Left lung (tissue), 10 donors: ENCODE measurements around the gene PLXDC1. TPM values are rescaled to one million over a fixed set of nuclear protein-coding genes. Genes with fewer than 3 reads are reported as not detected.

ENCODE experiments used
- ATAC-seq: fragments of 200-7000 bp; cut with Tn5 transposase; one replicate; pipeline ENCODE4 v1.9.1; 2020; ENCODE audit warnings: moderate library complexity
- DNase-seq, 4 donors: peaks; one replicate each; pipeline ENCODE4 v3.0.0-alpha.2; 2013 to 2020
- H3K27ac ChIP-seq, 2 donors: fragments of 200-600 bp; sonication (generic) in 1 of 2; one replicate each; pipeline versions ENCODE4 v1.5.0 to v1.8.0; 2020 to 2021
- H3K27me3 ChIP-seq, 2 donors: fragments of 200-600 bp; sonication (generic) in 1 of 2; one replicate each; pipeline versions ENCODE4 v1.5.0 to v1.8.0; 2020 to 2021
- H3K36me3 ChIP-seq, 2 donors: fragments of 200-600 bp; sonication (generic) in 1 of 2; one replicate each; pipeline versions ENCODE4 v1.5.0 to v1.8.0; 2020 to 2021
- H3K4me1 ChIP-seq, 2 donors: fragments of 200-600 bp; one replicate each; pipeline ENCODE4 v1.8.0; 2021
- H3K4me3 ChIP-seq, 2 donors: fragments of 200-600 bp; sonication (generic) in 1 of 2; one replicate each; pipeline versions ENCODE4 v1.5.0 to v1.8.0; 2020 to 2021; ENCODE audit warnings: mild to moderate bottlenecking in 1 of 2
- H3K9me3 ChIP-seq, 2 donors: fragments of 200-600 bp; sonication (generic) in 1 of 2; one replicate each; pipeline versions ENCODE4 v1.5.0 to v1.8.0; 2020 to 2021
- CTCF ChIP-seq, 2 donors: fragments of 200-600 bp; sonication (generic) in 1 of 2; IDR thresholded peaks; one replicate each; pipeline versions ENCODE4 v1.5.0 to v1.8.0; 2021; ENCODE audit warnings: antibody characterized with exemption in 2 of 2
- intact Hi-C, 2 donors: fragments of 100-400 bp; cut with DNase I; formaldehyde crosslinking; loops; one replicate each; pipeline versions ENCODE4 v1.11.2 to v1.14.2; 2022
- polyA plus RNA-seq, 6 donors: library from polyadenylated mRNA; unstranded; fragments of 120-200 nt; gene quantifications; one replicate each; pipeline ENCODE4 v1.2.1, GENCODE V29; 2013; ENCODE audit not compliant: insufficient read length in 6 of 6
- total RNA-seq, 2 donors: library from RNA; stranded (reverse); fragmentation: NEBNext Ultra II Directional; extraction: Animal tissue kit (Norgen Biotek cat#: 25700); gene quantifications; one replicate each; pipeline ENCODE4 v1.2.1, GENCODE V29; 2021
- donor health status: DM: no; HTN: yes; CAD: no.
- donor health status: DM: no; HTN: no; CAD: no.

The PLXDC1 gene
- total and polyA plus RNA-seq, 8 donors, result 4.1 to 11.9 (median 6.9) TPM

DNA sequence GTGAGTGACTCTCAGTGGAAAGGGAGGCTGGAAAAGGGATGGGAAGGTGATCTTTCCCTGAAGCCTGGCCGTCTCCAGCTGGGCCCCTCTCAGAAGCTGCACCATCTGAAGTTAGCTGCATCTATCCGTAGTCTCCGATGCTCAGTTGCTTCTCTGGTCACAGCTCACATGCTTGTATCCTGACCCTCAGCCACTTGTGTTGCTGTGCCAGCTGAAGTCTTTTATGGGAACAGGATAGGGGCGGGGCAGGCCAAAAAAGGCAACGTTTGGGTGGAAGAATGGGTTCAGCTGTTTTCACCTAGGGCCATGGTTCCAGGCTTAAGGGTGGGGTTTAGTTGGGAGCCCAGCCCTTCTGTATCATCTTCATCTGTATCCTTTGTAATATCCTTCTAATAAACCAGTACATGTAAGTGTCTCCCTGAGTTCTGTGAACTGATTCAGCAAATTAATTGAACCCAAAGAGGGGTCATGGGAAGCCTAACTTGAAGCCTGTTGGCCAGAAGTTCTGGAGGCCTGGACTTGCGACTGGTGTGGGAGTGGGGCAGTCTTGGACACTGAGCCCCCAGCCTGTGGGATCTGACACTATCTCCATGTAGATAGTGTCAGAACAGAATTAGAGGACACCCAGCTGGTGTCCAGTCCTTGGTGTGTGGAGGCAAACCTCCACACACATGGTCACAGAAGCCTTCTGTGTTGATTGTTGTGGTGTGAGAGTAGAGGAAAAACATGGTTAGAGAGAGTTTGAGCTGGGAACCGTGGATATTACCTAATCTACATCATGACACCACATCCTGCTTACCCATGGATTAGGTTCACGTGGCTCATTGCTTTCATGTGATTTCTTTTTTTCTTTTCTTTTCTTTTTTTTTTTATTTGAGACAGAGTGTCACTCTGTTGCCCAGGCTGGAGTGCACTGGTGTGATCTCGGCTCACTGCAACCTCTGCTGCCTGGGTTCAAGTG is 135.0 kb downstream of the PLXDC1 start:
- DNase-seq (no peak), ATAC-seq (no peak)
- Histone ChIP-seq H3K4me1 (peaks cover 0 to 50% of the 10 kb centered on the region in 2 donors), H3K36me3 (no peaks in the 10 kb centered on the region), H3K4me3 (no peak overlapping the region), H3K9me3 (no peaks in the 10 kb centered on the region), H3K27ac (no peak overlapping the region), H3K27me3 (no peaks in the 10 kb centered on the region)
- TF ChIP-seq CTCF (IDR thresholded peaks at IDR 0.05), result no peak
- intact Hi-C loops, result no loop called here

GRCh38 chr17:39015546-39015935 is 135.9 kb downstream of the PLXDC1 start:
- Histone ChIP-seq H3K27ac (peak overlapping the region in 1 of 2 donors; percentile 63), H3K4me3 (no peak overlapping the region), H3K27me3 (no peaks in the 10 kb centered on the region), H3K36me3 (no peaks in the 10 kb centered on the region), H3K9me3 (no peaks in the 10 kb centered on the region), H3K4me1 (peaks cover 0 to 50% of the 10 kb centered on the region in 2 donors)
- TF ChIP-seq CTCF (IDR thresholded peaks at IDR 0.05), result no peak
- DNase-seq, result no peak
- intact Hi-C loops, result no loop called here
- no peak for ATAC-seq

- Histone ChIP-seq H3K36me3 (no peaks in the 10 kb centered on the region), H3K4me3 (no peak overlapping the region), H3K27me3 (no peaks in the 10 kb centered on the region), H3K4me1 (peaks cover 0 to 50% of the 10 kb centered on the region in 2 donors), H3K9me3 (no peaks in the 10 kb centered on the region), H3K27ac (peak overlapping the region in 1 of 2 donors; percentile 63)
- DNase-seq (peak in 1 of 4 donors; percentile 55), ATAC-seq (peak; percentile 25)
- intact Hi-C loops, result no loop called here
- TF ChIP-seq CTCF (IDR thresholded peaks at IDR 0.05), result no peak
Measured at GRCh38 chr17:39014795-39015545, 136.5 kb downstream of the PLXDC1 start.

DNA sequence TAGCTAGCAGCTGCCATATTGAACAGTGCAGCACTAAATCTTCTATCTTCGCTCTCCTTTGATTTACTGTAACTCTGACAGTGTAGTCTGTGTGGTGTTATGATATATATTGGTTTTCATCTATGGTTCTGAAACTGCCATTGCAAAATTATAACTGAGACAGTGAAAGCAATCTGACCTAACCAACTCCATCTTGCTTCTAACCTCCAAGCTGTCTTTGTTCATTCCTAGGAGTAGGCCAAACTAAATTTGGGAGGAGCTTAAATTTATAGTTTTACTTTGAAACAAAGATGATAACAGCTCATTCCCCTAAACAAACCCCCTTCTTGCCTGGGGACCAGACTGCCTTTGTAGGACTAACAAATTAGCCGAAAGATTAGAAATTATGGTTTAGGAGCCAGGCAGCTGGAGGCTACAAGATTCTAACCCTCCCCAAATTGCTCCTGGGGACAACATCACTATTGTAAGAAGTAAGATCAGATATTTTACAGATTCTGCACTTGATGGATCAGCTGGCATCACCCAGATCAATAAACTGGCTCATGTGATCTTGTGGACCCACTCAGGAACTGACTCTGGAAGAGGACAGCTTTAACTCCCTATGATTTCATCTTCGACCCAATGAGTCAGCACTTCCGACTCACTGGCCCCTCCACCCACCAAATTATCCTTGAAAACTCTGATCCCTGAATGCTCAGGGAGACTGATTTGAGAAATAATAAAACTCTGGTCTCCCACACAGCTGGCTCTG is 137.2 kb downstream of the PLXDC1 start:
- intact Hi-C loops, result no loop called here
- ATAC-seq, result no peak
- H3K9me3 ChIP-seq, result no peaks in the 10 kb centered on the region
- no peak overlapping the region for H3K4me3 ChIP-seq
- no peaks in the 10 kb centered on the region for H3K27me3 ChIP-seq
- DNase-seq, result no peak
- no peak for TF ChIP-seq CTCF (IDR thresholded peaks at IDR 0.05)
- peak overlapping the region in 1 of 2 donors; percentile 63 for H3K27ac ChIP-seq
- no peaks in the 10 kb centered on the region for H3K36me3 ChIP-seq
- H3K4me1 ChIP-seq, result peaks cover 0 to 49% of the 10 kb centered on the region in 2 donors

Other genes with a start within 250 kb of the PLXDC1 start
- not detected for gene FBXO47, start 184.2 kb downstream of the PLXDC1 start, total RNA-seq
- gene FBXO47, start 184.2 kb downstream of the PLXDC1 start, polyA plus RNA-seq, result not detected
- not detected for gene ARL5C, start 14.5 kb upstream of the PLXDC1 start, total RNA-seq
- under 1 TPM in 4 of 6 donors, not detected in 2; 0.34 to 0.69 (median 0.46) TPM for gene ARL5C, start 14.5 kb upstream of the PLXDC1 start, polyA plus RNA-seq
- gene CACNB1, start 46.0 kb upstream of the PLXDC1 start, total RNA-seq, result 10 to 100 TPM; 23.8 to 31.4 TPM
- 10 to 100 TPM in 4 of 6 donors, 1 to 10 TPM in 2; 9.4 to 14.4 (median 12.5) TPM for gene CACNB1, start 46.0 kb upstream of the PLXDC1 start, polyA plus RNA-seq
- gene RPL19, start 48.6 kb upstream of the PLXDC1 start, total RNA-seq, result 1,000 to 10,000 TPM; 1,286 to 1,367 TPM
- gene RPL19, start 48.6 kb upstream of the PLXDC1 start, polyA plus RNA-seq, result 1,000 to 10,000 TPM; 2,058 to 2,452 (median 2,131) TPM
- under 1 TPM; 0.17 to 0.55 TPM for gene STAC2, start 74.3 kb upstream of the PLXDC1 start, total RNA-seq
- gene STAC2, start 74.3 kb upstream of the PLXDC1 start, polyA plus RNA-seq, result under 1 TPM; 0.14 to 0.41 (median 0.23) TPM
- gene FBXL20, start 250.0 kb upstream of the PLXDC1 start, total RNA-seq, result 10 to 100 TPM; 19.9 to 27.3 TPM
- gene FBXL20, start 250.0 kb upstream of the PLXDC1 start, polyA plus RNA-seq, result 10 to 100 TPM; 14.1 to 19.1 (median 16.8) TPM